SJCRH30 (cell line): ENCODE data around the gene ROR1. TPM values are rescaled to one million over a fixed set of nuclear protein-coding genes. Genes with fewer than 3 reads are reported as not detected.
"Not testable (repeated sequence)": the region's sequence is repeated elsewhere in the genome, so short reads cannot be mapped to it uniquely, and the experiment has no call there.

ENCODE experiments used
- DNase-seq, 2 experiments: peaks; one replicate each; pipeline ENCODE4 v3.0.0-alpha.2; 2015 to 2020
- H3K27ac ChIP-seq: fragments of 250-450 bp; sonication (Bioruptor Pico); 2 replicates; pipeline ENCODE4 v1.5.1; 2020; ENCODE audit warnings: mild to moderate bottlenecking, moderate library complexity
- H3K27me3 ChIP-seq: fragments of 250-450 bp; sonication (Bioruptor Pico); 2 replicates; pipeline ENCODE4 v1.5.1; 2020; ENCODE audit warnings: mild to moderate bottlenecking, moderate library complexity
- H3K36me3 ChIP-seq: fragments of 250-450 bp; sonication (Bioruptor Pico); 2 replicates; pipeline ENCODE4 v1.5.1; 2020; ENCODE audit warnings: mild to moderate bottlenecking, moderate library complexity
- H3K4me1 ChIP-seq: fragments of 250-450 bp; sonication (Bioruptor Pico); 2 replicates; pipeline ENCODE4 v1.5.1; 2020; ENCODE audit warnings: mild to moderate bottlenecking, moderate library complexity
- H3K4me3 ChIP-seq: fragments of 250-450 bp; sonication (Bioruptor Pico); 2 replicates; pipeline ENCODE4 v1.5.1; 2020; ENCODE audit warnings: mild to moderate bottlenecking, moderate library complexity
- H3K9me3 ChIP-seq: fragments of 250-450 bp; sonication (Bioruptor Pico); replicated peaks from 2 replicates; pipeline ENCODE4 v1.5.1; 2020; ENCODE audit warnings: mild to moderate bottlenecking, moderate library complexity
- total RNA-seq: library from RNA; depleted of rRNA; stranded (reverse); fragments of >200 nt; shearing (Covaris generic); gene quantifications from 2 replicates; pipeline ENCODE4 v1.2.3, GENCODE V29; 2014

The ROR1 gene
- total RNA-seq, 1 experiment from 2014 or later: 5.5 TPM

DNA sequence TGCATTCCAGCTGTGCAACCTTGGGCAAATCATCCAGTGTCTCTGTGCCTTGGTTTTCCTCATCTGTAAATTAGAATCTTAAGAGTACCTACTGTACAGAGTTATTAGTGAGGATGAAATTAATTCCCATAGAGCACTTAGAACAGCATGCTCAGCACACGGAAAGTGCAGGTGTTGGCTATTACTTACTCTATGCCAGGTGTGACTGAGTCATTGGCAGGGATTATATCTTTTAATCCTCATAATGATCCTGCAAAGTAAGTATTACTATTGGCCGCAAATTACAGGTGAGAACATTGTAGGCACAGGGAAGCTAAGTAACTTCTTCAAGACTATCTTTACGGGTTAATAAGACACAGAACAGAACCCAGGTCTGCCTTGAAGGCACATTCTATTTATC, 423.3 kb downstream of the ROR1 start:
- Histone ChIP-seq H3K4me3 (no peak overlapping the region), H3K9me3 (no peaks in the 10 kb centered on the region), H3K4me1 (no peaks in the 10 kb centered on the region), H3K36me3 (no peaks in the 10 kb centered on the region), H3K27ac (no peak overlapping the region), H3K27me3 (0 out of 2 replicates have a peak, but pooled peaks cover 3% of the 10 kb centered on the region)
- DNase-seq: no peak

DNA sequence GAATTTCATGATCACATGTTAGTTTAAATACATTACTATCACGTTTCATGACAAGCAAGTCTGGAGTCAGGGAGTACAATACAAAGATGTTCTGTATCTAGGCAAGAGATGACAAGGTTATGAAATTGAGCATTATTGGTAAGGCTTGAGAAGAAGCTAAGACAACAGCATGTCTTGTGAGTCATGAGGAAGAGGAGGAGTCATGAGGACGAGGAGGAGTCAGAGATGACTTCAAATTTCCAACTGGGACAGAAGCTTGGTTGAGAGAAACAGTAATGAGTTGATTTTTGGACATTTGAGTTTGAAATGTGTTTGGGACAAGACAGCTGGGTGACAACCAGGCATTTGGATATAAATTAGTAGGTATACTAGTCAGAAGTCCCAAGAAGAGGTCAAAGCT, 425.3 kb downstream of the ROR1 start:
- no peak overlapping the region for H3K4me3 ChIP-seq
- no peaks in the 10 kb centered on the region for H3K4me1 ChIP-seq
- H3K27ac ChIP-seq: no peak overlapping the region
- H3K27me3 ChIP-seq: 0 out of 2 replicates have a peak, but pooled peaks cover 3% of the 10 kb centered on the region
- no peaks in the 10 kb centered on the region for H3K9me3 ChIP-seq
- no peak for DNase-seq
- H3K36me3 ChIP-seq: no peaks in the 10 kb centered on the region

DNA sequence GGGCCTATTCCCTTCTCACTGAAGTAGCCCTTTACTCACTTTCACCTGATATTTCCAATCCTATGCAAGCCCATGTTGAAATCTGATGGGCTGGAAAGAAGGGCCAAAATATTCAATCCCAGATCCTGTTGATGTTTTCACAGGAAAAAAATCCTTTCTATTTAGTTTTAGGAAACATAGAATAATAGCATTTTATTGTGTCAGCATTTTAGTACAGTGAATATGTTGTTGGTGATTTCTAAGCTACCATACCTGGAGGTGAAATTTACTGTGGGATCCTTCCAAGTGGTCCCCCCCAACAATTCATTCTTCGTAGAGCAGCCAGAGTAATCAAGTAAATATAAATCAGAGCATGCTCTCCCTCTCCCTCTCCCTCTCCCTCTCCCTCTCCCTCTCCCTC, 426.2 kb downstream of the ROR1 start:
- H3K9me3 ChIP-seq: no peaks in the 10 kb centered on the region
- DNase-seq: no peak
- H3K27ac ChIP-seq: no peak overlapping the region
- H3K27me3 ChIP-seq: no peaks in the 10 kb centered on the region
- no peak overlapping the region for H3K4me3 ChIP-seq
- no peaks in the 10 kb centered on the region for H3K4me1 ChIP-seq
- no peaks in the 10 kb centered on the region for H3K36me3 ChIP-seq

DNA sequence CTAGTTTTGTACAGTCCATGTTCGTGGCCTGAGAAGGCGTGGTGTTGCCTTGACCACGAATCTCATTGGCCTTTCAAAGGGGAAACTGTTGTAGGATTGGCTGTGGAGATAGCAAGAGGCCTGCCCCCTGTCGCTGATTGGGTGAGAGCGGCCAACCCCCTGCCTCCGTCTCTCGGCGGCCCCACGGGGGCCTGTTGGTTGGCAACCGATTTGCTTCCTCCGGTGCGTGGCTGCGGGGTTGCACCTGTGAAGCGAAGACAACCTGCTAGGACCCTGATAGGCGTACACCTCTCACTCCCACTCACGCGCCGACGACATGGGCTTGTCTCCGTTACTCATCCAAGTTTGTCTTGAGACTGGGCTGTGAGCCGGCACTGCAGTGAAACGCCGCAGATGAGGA, 429.6 kb downstream of the ROR1 start, which contains the start of gene UBE2U:
TSS of gene UBE2U (plus strand) at position 204 of the 400 bp plus-strand sequence. CDS start 428 bp downstream, outside the sequence.
- H3K27ac ChIP-seq: no peak within 1 kb of the TSS
- no peak for DNase-seq
- H3K36me3 ChIP-seq: no peaks in the 10 kb centered on the region
- no peaks in the 10 kb centered on the region for H3K4me1 ChIP-seq
- no peaks in the 10 kb centered on the region for H3K27me3 ChIP-seq
- H3K4me3 ChIP-seq: no peak within 1 kb of the TSS
- no peaks in the 10 kb centered on the region for H3K9me3 ChIP-seq

DNA sequence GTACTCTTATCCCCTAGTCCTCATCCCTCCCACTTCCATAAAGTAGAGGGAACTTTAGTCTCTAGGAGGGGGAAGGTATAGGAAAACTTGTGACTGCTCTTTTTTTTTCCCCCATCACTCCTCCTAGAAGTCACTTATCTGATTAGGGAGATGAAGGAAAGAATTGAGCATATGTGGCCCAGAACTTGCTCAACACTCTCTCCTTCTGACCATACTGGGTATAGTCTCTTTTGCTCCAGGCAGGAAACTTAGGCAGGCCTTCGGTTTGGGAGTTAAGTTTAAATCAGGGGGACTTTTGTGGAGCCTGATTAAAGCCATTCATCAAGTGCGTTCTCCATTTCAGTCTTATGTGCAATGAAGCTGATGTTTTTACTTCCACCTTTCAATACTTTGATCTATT, 435.4 kb downstream of the ROR1 start:
- Histone ChIP-seq H3K4me1 (no peaks in the 10 kb centered on the region), H3K27ac (no peak overlapping the region), H3K27me3 (no peaks in the 10 kb centered on the region), H3K9me3 (no peaks in the 10 kb centered on the region), H3K36me3 (no peaks in the 10 kb centered on the region), H3K4me3 (no peak overlapping the region)
- no peak for DNase-seq

DNA sequence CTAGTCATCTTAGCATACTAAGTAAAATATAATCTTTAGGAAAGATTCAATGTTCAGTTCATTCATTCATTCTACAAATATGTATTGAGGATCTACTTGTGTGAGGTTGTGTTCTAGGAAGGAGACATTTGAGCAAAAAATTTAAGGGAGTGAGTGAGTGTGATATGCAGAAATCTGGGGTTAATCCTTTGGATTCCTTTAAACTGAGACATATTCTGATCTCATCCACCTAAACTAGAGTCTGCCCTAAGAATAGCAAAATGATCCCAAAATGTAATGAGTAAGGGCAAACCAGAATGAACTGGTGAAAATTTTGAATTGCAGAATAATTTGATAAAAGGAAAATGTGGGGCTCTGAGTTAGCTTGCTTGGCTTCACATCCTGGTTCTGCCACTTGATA, 438.2 kb downstream of the ROR1 start:
- H3K4me3 ChIP-seq: no peak overlapping the region
- no peak overlapping the region for H3K27ac ChIP-seq
- no peaks in the 10 kb centered on the region for H3K27me3 ChIP-seq
- no peaks in the 10 kb centered on the region for H3K36me3 ChIP-seq
- no peak for DNase-seq
- no peaks in the 10 kb centered on the region for H3K9me3 ChIP-seq
- no peaks in the 10 kb centered on the region for H3K4me1 ChIP-seq

DNA sequence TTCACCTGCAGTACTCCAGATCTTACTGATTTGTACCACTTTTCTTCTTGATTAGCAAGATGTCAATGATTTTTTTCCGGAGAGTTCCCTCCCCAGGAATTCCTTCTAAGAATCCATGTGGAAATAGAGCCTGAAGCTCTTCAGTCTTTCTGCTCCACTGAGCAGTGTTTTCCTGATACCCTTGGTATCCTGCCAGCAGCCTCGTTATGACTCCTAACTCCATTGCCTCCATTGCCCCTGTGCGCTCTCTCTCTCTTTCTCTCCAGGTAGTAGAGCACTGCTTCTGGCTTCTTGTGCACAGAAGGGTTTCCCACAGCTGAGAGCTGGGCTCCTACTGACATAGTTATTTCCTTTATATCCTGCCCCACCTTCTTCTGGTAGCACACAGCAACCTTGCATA, 441.8 kb downstream of the ROR1 start:
- H3K27ac ChIP-seq: no peak overlapping the region
- H3K36me3 ChIP-seq: no peaks in the 10 kb centered on the region
- H3K4me1 ChIP-seq: no peaks in the 10 kb centered on the region

DNA sequence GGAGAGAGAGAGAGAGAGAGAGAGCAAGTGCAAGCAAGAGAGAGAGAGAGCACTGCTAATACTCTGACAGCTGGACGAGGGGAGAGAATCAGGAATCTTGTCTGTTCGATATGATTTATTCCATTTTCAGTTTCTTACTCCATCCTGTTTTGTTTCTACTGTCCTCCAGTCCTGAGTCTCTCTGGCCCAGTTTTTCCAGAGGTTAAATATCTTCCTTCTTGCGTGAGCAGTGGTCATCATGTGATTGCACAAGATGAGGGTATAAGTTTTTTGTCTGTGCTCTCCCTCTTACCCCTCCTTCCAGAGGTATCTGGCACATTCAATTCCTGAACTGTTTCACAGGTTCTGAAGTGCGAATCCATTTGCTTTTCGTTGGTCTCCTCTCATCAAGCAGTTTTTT, 446.4 kb downstream of the ROR1 start:
- no peaks in the 10 kb centered on the region for H3K4me1 ChIP-seq
- H3K27ac ChIP-seq: no peak overlapping the region
- H3K27me3 ChIP-seq: no peaks in the 10 kb centered on the region
- no peaks in the 10 kb centered on the region for H3K9me3 ChIP-seq
- no peak overlapping the region for H3K4me3 ChIP-seq
- no peaks in the 10 kb centered on the region for H3K36me3 ChIP-seq
- no peak for DNase-seq

More for the DNA sequence above, 441.8 kb downstream of the ROR1 start:
- no peak for DNase-seq
- H3K9me3 ChIP-seq: no peaks in the 10 kb centered on the region
- H3K4me3 ChIP-seq: no peak overlapping the region
- no peaks in the 10 kb centered on the region for H3K27me3 ChIP-seq

DNA sequence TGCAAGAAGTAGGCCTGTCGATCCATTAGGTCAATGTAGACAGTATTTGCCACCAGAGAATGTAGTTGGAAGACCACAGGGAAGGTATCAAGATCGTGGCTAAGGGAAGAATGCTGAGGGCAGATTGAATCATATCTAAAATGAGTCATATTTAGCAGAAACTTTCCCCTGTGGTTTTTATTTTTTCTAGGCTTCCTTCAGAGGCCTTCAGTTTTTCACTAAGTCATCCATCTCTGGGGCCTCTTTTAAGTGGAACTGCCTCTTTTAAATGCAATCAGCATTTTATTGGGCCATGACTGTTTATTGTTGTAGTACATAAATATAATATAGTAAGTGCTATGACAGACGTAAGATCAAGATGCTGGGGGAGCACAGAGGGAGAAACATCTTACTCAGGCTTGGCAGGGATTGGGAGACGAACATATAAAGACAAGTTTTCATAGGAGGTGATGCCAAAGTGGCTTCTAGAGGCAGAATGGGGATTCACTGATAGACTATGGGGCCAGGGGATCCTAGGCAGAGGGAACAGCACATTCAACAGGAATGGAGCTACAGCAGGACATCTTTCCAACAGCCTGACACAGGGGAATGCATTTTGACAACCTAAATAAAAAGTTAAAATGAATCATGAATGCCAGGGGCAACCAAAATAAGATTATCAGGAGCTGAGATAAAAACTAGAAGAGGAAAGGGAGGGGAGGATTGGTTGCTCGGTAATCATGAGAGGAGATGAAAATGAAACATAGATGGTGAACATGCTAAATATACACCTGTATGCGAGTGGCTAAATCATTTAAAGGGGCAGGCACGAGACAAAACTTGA, 449.7 kb downstream of the ROR1 start:
- no peaks in the 10 kb centered on the region for H3K9me3 ChIP-seq
- no peak overlapping the region for H3K27ac ChIP-seq
- H3K4me1 ChIP-seq: no peaks in the 10 kb centered on the region; the same call in 1 of the 2 replicates
- DNase-seq: peak in 1 of 2 experiments; percentile 20
- H3K36me3 ChIP-seq: no peaks in the 10 kb centered on the region
- H3K27me3 ChIP-seq: no peaks in the 10 kb centered on the region
- no peak overlapping the region for H3K4me3 ChIP-seq

DNA sequence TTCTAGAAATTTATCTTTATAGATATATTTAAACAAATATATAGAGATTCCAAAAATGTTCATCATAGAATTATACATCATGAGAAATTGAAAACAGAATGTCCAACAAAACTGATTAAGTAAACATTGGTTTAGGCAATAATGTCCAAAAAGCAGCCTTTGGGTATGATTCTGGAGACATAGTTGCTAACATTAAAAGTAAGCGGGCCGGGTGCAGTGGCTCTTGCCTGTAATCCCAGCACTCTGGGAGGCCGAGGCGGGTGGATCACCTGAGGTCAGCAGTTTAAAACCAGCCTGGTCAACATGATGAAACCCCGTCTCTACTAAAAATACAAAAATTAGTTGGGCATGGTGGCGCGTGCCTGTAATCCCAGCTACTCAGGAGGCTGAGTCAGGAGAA, 450.4 kb downstream of the ROR1 start:
- not testable (repeated sequence) for H3K27ac ChIP-seq, H3K9me3 ChIP-seq, H3K27me3 ChIP-seq, DNase-seq, H3K36me3 ChIP-seq, H3K4me1 ChIP-seq, H3K4me3 ChIP-seq

DNA sequence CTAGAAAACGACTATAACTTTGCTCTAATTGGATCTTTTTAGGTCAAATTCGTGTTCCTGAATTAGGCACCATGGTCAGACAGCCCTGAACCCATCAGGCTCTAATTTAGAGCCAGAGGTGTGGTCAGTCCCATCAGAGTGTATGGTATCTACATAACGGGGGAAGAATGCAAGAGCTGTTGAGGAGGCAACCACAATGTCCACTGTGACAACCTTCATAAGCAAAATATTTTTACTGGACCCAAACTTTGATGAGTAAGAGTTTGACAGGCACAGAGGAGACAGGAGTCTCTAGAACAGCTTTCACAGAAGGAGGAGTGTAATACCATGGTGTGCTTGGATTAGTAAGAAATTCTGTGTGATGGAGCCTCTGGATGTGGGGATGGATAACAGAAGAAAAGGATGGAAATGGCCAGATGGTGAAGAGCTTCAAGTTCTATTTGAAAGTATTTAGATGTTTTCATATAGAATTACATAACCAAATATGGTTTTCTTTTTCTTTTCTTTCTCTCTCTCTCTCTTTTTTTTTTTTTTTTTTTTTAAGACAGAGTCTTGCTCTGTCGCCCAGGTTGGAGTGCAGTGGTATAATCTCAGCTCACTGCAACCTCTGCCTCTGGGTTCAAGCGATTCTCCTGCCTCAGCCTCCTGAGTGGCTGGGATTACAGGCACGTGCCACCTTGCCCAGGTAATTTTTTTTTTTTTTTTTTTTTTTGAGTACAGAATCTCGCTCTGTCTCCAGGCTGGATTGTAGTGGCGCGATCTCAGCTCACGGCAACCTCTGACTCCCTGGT, 454.5 kb downstream of the ROR1 start:
- no peak for DNase-seq
- H3K27ac ChIP-seq: no peak overlapping the region
- H3K9me3 ChIP-seq: no peaks in the 10 kb centered on the region
- H3K36me3 ChIP-seq: no peaks in the 10 kb centered on the region
- no peaks in the 10 kb centered on the region for H3K27me3 ChIP-seq
- no peak overlapping the region for H3K4me3 ChIP-seq
- no peaks in the 10 kb centered on the region; the same call in 1 of the 2 replicates for H3K4me1 ChIP-seq

DNA sequence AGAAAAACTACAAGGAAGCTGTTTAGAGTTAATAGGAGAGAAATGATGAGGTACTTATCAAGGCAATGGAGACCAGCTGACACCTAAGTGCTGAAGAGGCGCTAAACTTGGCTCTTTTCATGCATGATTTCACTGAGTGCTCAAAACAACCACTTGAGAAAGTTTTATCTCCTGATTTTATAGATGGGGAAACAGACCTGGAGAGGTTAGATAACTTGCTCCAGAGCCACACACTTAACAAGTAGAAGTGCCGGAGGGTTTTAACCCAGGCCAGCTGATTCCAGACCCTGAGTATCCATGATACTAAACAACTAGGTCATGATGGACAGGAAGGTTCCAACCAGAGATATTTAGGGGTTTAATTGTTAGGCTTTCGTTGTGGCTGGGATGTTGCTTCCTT, 455.5 kb downstream of the ROR1 start:
- no peak overlapping the region for H3K4me3 ChIP-seq
- no peaks in the 10 kb centered on the region for H3K9me3 ChIP-seq
- no peaks in the 10 kb centered on the region for H3K36me3 ChIP-seq
- H3K4me1 ChIP-seq: no peaks in the 10 kb centered on the region; the same call in 1 of the 2 replicates
- H3K27ac ChIP-seq: no peak overlapping the region
- no peak for DNase-seq
- no peaks in the 10 kb centered on the region for H3K27me3 ChIP-seq
